Calu3 (cell line): ENCODE results near the gene ARHGAP45. TPM values are rescaled to one million over a fixed set of nuclear protein-coding genes. Genes with fewer than 3 reads are reported as not detected.

ENCODE experiments used
- BruUV-seq: library from RNA; stranded (reverse); fragments of 400-500 nt; replicated peaks from 2 replicates; lab custom pipeline; 2021; lab: Mats Ljungman, UMichigan
- CTCF ChIA-PET: fragments of 300-600 bp; sonication (Branson Sonifier 250); formaldehyde crosslinking; loops from one replicate; lab custom pipeline; 2022; ENCODE audit warnings: antibody characterized with exemption; lab: Charles Lee
- DNase-seq: peaks from one replicate; pipeline ENCODE4 v3.0.0; 2022
- H3K27ac Mint-ChIP-seq: one replicate; pipeline ENCODE4 v1.8.0; 2022; ENCODE audit warnings: mixed read lengths; ENCODE audit not compliant: unreplicated experiment
- H3K27me3 Mint-ChIP-seq: one replicate; pipeline ENCODE4 v1.8.0; 2022; ENCODE audit warnings: mixed read lengths; ENCODE audit not compliant: unreplicated experiment
- H3K36me3 Mint-ChIP-seq: one replicate; pipeline ENCODE4 v1.8.0; 2022; ENCODE audit warnings: mild to moderate bottlenecking, moderate library complexity, mixed read lengths; ENCODE audit not compliant: insufficient read depth, unreplicated experiment
- H3K4me1 Mint-ChIP-seq: one replicate; pipeline ENCODE4 v1.8.0; 2022; ENCODE audit warnings: mild to moderate bottlenecking, low read depth, mixed read lengths; ENCODE audit not compliant: unreplicated experiment
- H3K4me3 Mint-ChIP-seq: one replicate; pipeline ENCODE4 v1.8.0; 2022; ENCODE audit warnings: mild to moderate bottlenecking, low read depth, moderate library complexity, mixed read lengths; ENCODE audit not compliant: unreplicated experiment
- H3K9me3 Mint-ChIP-seq: one replicate; pipeline ENCODE4 v1.8.0; 2022; ENCODE audit warnings: low read depth, mixed read lengths; ENCODE audit not compliant: unreplicated experiment
- CTCF ChIP-seq: fragments of 200-600 bp; IDR thresholded peaks from one replicate; pipeline ENCODE4 v1.8.0; 2022; ENCODE audit warnings: antibody characterized with exemption; ENCODE audit not compliant: unreplicated experiment
- intact Hi-C: fragments of 100-400 bp; cut with micrococcal nuclease; formaldehyde crosslinking; loops from one replicate; pipeline ENCODE4 v1.10.0; 2022; ENCODE audit not compliant: unreplicated experiment
- total RNA-seq: library from RNA; stranded (reverse); gene quantifications from 2 replicates; pipeline ENCODE4 v1.2.3, GENCODE V29; 2022

Gene ARHGAP45
- total RNA-seq, 1 experiment from 2014 or later = 10.4 TPM

GRCh38 chr19:1041835-1042685 lies 24.9 kb upstream of the ARHGAP45 start:
- Mint-ChIP-seq H3K4me3 (peak overlapping the region; percentile 86), H3K27ac (no peak overlapping the region), H3K4me1 (peaks cover 9% of the 10 kb centered on the region), H3K27me3 (no peaks in the 10 kb centered on the region), H3K9me3 (no peaks in the 10 kb centered on the region), H3K36me3 (peaks cover 44% of the 10 kb centered on the region)
- intact Hi-C loops = no loop called here
- no TSS peak for BruUV-seq
- TF ChIP-seq CTCF = no peak
- DNase-seq = no peak
- CTCF ChIA-PET = interaction anchor here (0.6 kb wide), 2 partner anchors 55 to 74 kb away, joined by 3 to 6 read pairs; no protein-coding TSS in a partner anchor

GRCh38 chr19:1042689-1043511 lies 24.1 kb upstream of the ARHGAP45 start:
- no peak for DNase-seq
- no TSS peak for BruUV-seq
- no peaks in the 10 kb centered on the region for H3K27me3 Mint-ChIP-seq
- H3K27ac Mint-ChIP-seq = no peak overlapping the region
- no peaks in the 10 kb centered on the region for H3K9me3 Mint-ChIP-seq
- CTCF ChIA-PET = no interaction called here
- H3K4me1 Mint-ChIP-seq = peaks cover 3% of the 10 kb centered on the region
- H3K4me3 Mint-ChIP-seq = no peak overlapping the region
- no peak for TF ChIP-seq CTCF
- H3K36me3 Mint-ChIP-seq = peaks cover 35% of the 10 kb centered on the region
- intact Hi-C loops = no loop called here

- no peak for TF ChIP-seq CTCF
- H3K4me1 Mint-ChIP-seq = no peaks in the 10 kb centered on the region
- H3K4me3 Mint-ChIP-seq = no peak overlapping the region
- no peak overlapping the region for H3K27ac Mint-ChIP-seq
- H3K36me3 Mint-ChIP-seq = peaks cover 20% of the 10 kb centered on the region
- no TSS peak for BruUV-seq
- CTCF ChIA-PET = interaction anchor here (0.5 kb wide), 1 partner anchor 83 kb away, joined by 3 read pairs; no protein-coding TSS in a partner anchor
- intact Hi-C loops = no loop called here
- DNase-seq = peak; percentile 56
- no peaks in the 10 kb centered on the region for H3K27me3 Mint-ChIP-seq
- no peaks in the 10 kb centered on the region for H3K9me3 Mint-ChIP-seq
Measured at GRCh38 chr19:1045247-1045603, 21.7 kb upstream of the ARHGAP45 start.

GRCh38 chr19:1046117-1046626 lies 20.8 kb upstream of the ARHGAP45 start:
- H3K27me3 Mint-ChIP-seq = no peaks in the 10 kb centered on the region
- H3K9me3 Mint-ChIP-seq = no peaks in the 10 kb centered on the region
- H3K36me3 Mint-ChIP-seq = peaks cover 11% of the 10 kb centered on the region
- no peak for TF ChIP-seq CTCF
- no peak for DNase-seq
- no peaks in the 10 kb centered on the region for H3K4me1 Mint-ChIP-seq
- intact Hi-C loops = no loop called here
- H3K4me3 Mint-ChIP-seq = no peak overlapping the region
- H3K27ac Mint-ChIP-seq = no peak overlapping the region
- CTCF ChIA-PET = no interaction called here
- no TSS peak for BruUV-seq
